Mesodermal cell (in vitro differentiated cells): ENCODE results near the gene ARHGAP10.

Experiments
- H3K27ac ChIP-seq: 2 replicates; pipeline ENCODE4 v1.7.0; 2013; ENCODE audit warnings: mild to moderate bottlenecking, low read depth, low read length, moderate library complexity; ENCODE audit not compliant: severe bottlenecking
- H3K36me3 ChIP-seq: 2 replicates; pipeline ENCODE4 v1.7.1; 2013; ENCODE audit warnings: mild to moderate bottlenecking, low read length, moderate library complexity; ENCODE audit not compliant: control insufficient read depth, insufficient read depth
- H3K4me1 ChIP-seq: one replicate; pipeline ENCODE4 v1.7.1; 2013; ENCODE audit warnings: mild to moderate bottlenecking, low read length; ENCODE audit not compliant: insufficient read depth, control insufficient read depth, poor library complexity, severe bottlenecking
- H3K4me3 ChIP-seq: 2 replicates; pipeline ENCODE4 v1.7.0; 2013; ENCODE audit warnings: low read length, control low read depth, mild to moderate bottlenecking; ENCODE audit not compliant: insufficient read depth, poor library complexity, severe bottlenecking; ENCODE audit errors: extremely low read depth
- H3K9me3 ChIP-seq: 2 replicates; pipeline ENCODE4 v1.7.1; 2013; ENCODE audit warnings: mild to moderate bottlenecking, low read length, moderate library complexity; ENCODE audit not compliant: control insufficient read depth
- WGBS, 2 experiments: methylation state at CpG; one replicate each; pipeline ENCODE4 v1.1.5; 2013; ENCODE audit warnings: missing lambda C conversion rate in 2 of 2; ENCODE audit not compliant: insufficient coverage in 2 of 2; 5-methylcytosine and 5-hydroxymethylcytosine counted together

Gene ARHGAP10

GRCh38 chr4:148112231-148112982 lies 380.5 kb downstream of the ARHGAP10 start:
- peaks cover 11% of the 10 kb centered on the region for H3K4me1 ChIP-seq
- 46% methylated on average over 2 of the region's 4 CpGs; no CpG with 5 or more reads in 1 of the 2 experiments for WGBS, 2 experiments
- H3K36me3 ChIP-seq, result no peaks in the 10 kb centered on the region
- no peak overlapping the region for H3K27ac ChIP-seq
- no peak overlapping the region for H3K4me3 ChIP-seq
- H3K9me3 ChIP-seq, result no peaks in the 10 kb centered on the region

- Histone ChIP-seq H3K9me3 (no peaks in the 10 kb centered on the region), H3K36me3 (no peaks in the 10 kb centered on the region), H3K4me3 (no peak overlapping the region), H3K27ac (no peak overlapping the region), H3K4me1 (peaks cover 11% of the 10 kb centered on the region)
Observed at GRCh38 chr4:148114436-148114835, 382.5 kb downstream of the ARHGAP10 start.

GRCh38 chr4:148116264-148116663 lies 384.4 kb downstream of the ARHGAP10 start:
- Histone ChIP-seq H3K27ac (no peak overlapping the region), H3K4me1 (peaks cover 11% of the 10 kb centered on the region), H3K9me3 (no peaks in the 10 kb centered on the region), H3K4me3 (no peak overlapping the region), H3K36me3 (no peaks in the 10 kb centered on the region)
- WGBS, 2 experiments, result 79 to 80% methylated on average over 1 to 2 of the region's 2 CpGs

- H3K27ac ChIP-seq, result no peak overlapping the region
Observed at GRCh38 chr4:148116969-148117368, 385.1 kb downstream of the ARHGAP10 start.

GRCh38 chr4:148118179-148118578 lies 386.3 kb downstream of the ARHGAP10 start:
- Histone ChIP-seq H3K4me1 (no peaks in the 10 kb centered on the region), H3K27ac (no peak overlapping the region), H3K9me3 (peaks cover 8% of the 10 kb centered on the region), H3K36me3 (no peaks in the 10 kb centered on the region), H3K4me3 (no peak overlapping the region)
- 94 to 100% methylated on average over 4 of the region's 4 CpGs for WGBS, 2 experiments

More at GRCh38 chr4:148116969-148117368, 385.1 kb downstream of the ARHGAP10 start:
- H3K36me3 ChIP-seq, result no peaks in the 10 kb centered on the region
- 84 to 100% methylated on average over 2 to 4 of the region's 4 CpGs for WGBS, 2 experiments
- peaks cover 6% of the 10 kb centered on the region for H3K4me1 ChIP-seq
- H3K4me3 ChIP-seq, result no peak overlapping the region
- H3K9me3 ChIP-seq, result no peaks in the 10 kb centered on the region

DNA sequence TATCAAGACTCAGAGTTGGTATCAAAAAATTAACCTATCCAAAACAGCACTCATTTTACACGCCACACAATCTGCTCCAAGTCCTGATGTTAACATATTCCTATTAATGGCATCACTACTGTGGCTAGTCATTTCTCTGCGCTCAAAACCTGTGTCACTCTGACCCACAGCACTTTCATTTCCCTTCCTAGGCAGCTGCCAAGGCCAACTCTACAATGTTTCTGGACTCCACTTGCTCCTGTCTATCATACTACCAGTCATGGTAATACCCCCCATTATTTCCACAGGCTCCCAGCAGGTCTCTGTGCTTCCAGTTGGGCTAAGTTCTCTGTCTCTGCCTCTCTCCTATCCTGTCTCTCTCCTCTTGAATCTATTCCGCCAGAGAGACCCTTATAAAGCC lies 386.7 kb downstream of the ARHGAP10 start:
- H3K27ac ChIP-seq, result no peak overlapping the region
- H3K9me3 ChIP-seq, result peaks cover 10% of the 10 kb centered on the region
- H3K36me3 ChIP-seq, result no peaks in the 10 kb centered on the region
- H3K4me1 ChIP-seq, result no peaks in the 10 kb centered on the region
- no peak overlapping the region for H3K4me3 ChIP-seq
- WGBS, 2 experiments, result 89 to 92% methylated on average over 3 of the region's 3 CpGs

- H3K27ac ChIP-seq, result no peak overlapping the region
- H3K9me3 ChIP-seq, result peaks cover 10% of the 10 kb centered on the region
- WGBS, 2 experiments, result 97% methylated on average over 3 of the region's 3 CpGs; no CpG with 5 or more reads in 1 of the 2 experiments
- no peaks in the 10 kb centered on the region for H3K36me3 ChIP-seq
- H3K4me3 ChIP-seq, result no peak overlapping the region
- H3K4me1 ChIP-seq, result no peaks in the 10 kb centered on the region
Observed at GRCh38 chr4:148120216-148120615, 388.3 kb downstream of the ARHGAP10 start.
